A549 (cell line): ENCODE results near the gene INVS. TPM values are rescaled to one million over a fixed set of nuclear protein-coding genes. Genes with fewer than 3 reads are reported as not detected.

Experiments used
- ATAC-seq, 2 experiments: fragments of 200-7000 bp in 1 of 2; fragments of >200 bp in 1 of 2; cut with Nextera tagmentation in 1 of 2; cut with Tn5 transposase in 1 of 2; 3 replicates each; pipeline versions ENCODE4 v1.8.0 to v1.9.1; 2018 to 2020; ENCODE audit warnings: mild to moderate bottlenecking in 1 of 2, moderate library complexity in 1 of 2
- CTCF ChIA-PET: fragments of 300-600 bp; sonication (Branson Sonifier 250); formaldehyde crosslinking; extraction: SDS; loops from one replicate; lab custom pipeline; 2021; ENCODE audit warnings: antibody characterized with exemption, inconsistent platforms; lab: Yijun Ruan, JAX
- POLR2A ChIA-PET: fragments of 350-600 bp; formaldehyde crosslinking; extraction: SDS; loops from one replicate; lab custom pipeline; 2021; ENCODE audit warnings: antibody characterized with exemption, inconsistent platforms; lab: Yijun Ruan, JAX
- DNase-seq, 2 experiments: peaks; one replicate each; pipeline versions ENCODE4 v3.0.0 to v3.0.0-alpha.2; 2011 to 2016; ENCODE audit warnings: low read depth in 1 of 2, low spot score in 1 of 2
- FAIRE-seq: peaks from 2 replicates; lab custom pipeline; 2011; peaks lifted over from hg19 to GRCh38; lab: Jason Lieb, UNC
- H3K27ac ChIP-seq, 2 experiments: fragments of >200 bp; sonication (Bioruptor Twin); formaldehyde crosslinking; 3 replicates each; pipeline ENCODE4 v1.5.1; 2016 to 2017
- H3K4me1 ChIP-seq: fragments of >200 bp; sonication (Bioruptor Twin); formaldehyde crosslinking; 3 replicates; pipeline ENCODE4 v1.6.1; 2016
- H3K4me2 ChIP-seq: fragments of >200 bp; sonication (Bioruptor Twin); formaldehyde crosslinking; 3 replicates; pipeline ENCODE4 v1.6.1; 2016
- H3K4me3 ChIP-seq: fragments of >200 bp; sonication (Bioruptor Twin); formaldehyde crosslinking; 3 replicates; pipeline ENCODE4 v1.5.1; 2016
- H3K9me3 ChIP-seq: fragments of >200 bp; sonication (Bioruptor Twin); formaldehyde crosslinking; 3 replicates; pipeline ENCODE4 v1.6.1; 2016
- ATOH8 ChIP-seq: fragments of 250-450 bp; sonication (Bioruptor Pico); IDR thresholded peaks from 2 replicates; pipeline ENCODE4 v1.5.0; 2020; ENCODE audit warnings: low read depth, mild to moderate bottlenecking, moderate library complexity
- BHLHE40 ChIP-seq: IDR thresholded peaks from 2 replicates; pipeline ENCODE4 v1.6.1; 2012; ENCODE audit warnings: low read depth, low read length, inconsistent platforms
- CBX2 ChIP-seq: fragments of 200-600 bp; sonication (generic); IDR thresholded peaks from 2 replicates; pipeline ENCODE4 v1.6.1; 2016; ENCODE audit warnings: low read depth, mild to moderate bottlenecking, borderline replicate concordance
- CEBPB ChIP-seq, 2 experiments: fragments of >200 bp in 1 of 2; sonication (Bioruptor Twin) in 1 of 2; formaldehyde crosslinking in 1 of 2; IDR thresholded peaks; 2 replicates each; pipeline ENCODE4 v1.6.1; 2012 to 2016
- EHF ChIP-seq: fragments of 250-450 bp; sonication (Bioruptor Pico); IDR thresholded peaks from 2 replicates; pipeline ENCODE4 v1.5.0; 2020; ENCODE audit warnings: mild to moderate bottlenecking
- EHMT2 ChIP-seq: fragments of 200-600 bp; sonication (generic); IDR thresholded peaks from 2 replicates; pipeline ENCODE4 v1.6.1; 2016; ENCODE audit warnings: antibody characterized with exemption, low read depth, mild to moderate bottlenecking, moderate library complexity
- EP300 ChIP-seq, 2 experiments: fragments of >200 bp; sonication (Bioruptor Twin); formaldehyde crosslinking; IDR thresholded peaks; 2 replicates in 1 of 2; 3 replicates in 1 of 2; pipeline ENCODE4 v1.6.1; 2016 to 2017
- FOSB ChIP-seq: fragments of 250-450 bp; sonication (Bioruptor Pico); IDR thresholded peaks from 2 replicates; pipeline ENCODE4 v1.5.0; 2020; ENCODE audit warnings: mild to moderate bottlenecking, moderate library complexity
- GATA3 ChIP-seq: IDR thresholded peaks from 2 replicates; pipeline ENCODE4 v1.6.1; 2012; ENCODE audit warnings: borderline replicate concordance
- HES2 ChIP-seq: fragments of >200 bp; sonication (Bioruptor Twin); formaldehyde crosslinking; IDR thresholded peaks from 2 replicates; pipeline ENCODE4 v1.6.1; 2016
- HEYL ChIP-seq: fragments of 250-450 bp; sonication (Bioruptor Pico); IDR thresholded peaks from 2 replicates; pipeline ENCODE4 v1.8.0; 2021; ENCODE audit warnings: mild to moderate bottlenecking, moderate library complexity
- HOXA7 ChIP-seq: fragments of 250-450 bp; sonication (Bioruptor Pico); IDR thresholded peaks from 2 replicates; pipeline ENCODE4 v1.5.0; 2020; ENCODE audit warnings: mild to moderate bottlenecking, moderate library complexity
- HOXB5 ChIP-seq: fragments of 250-450 bp; sonication (Bioruptor Pico); IDR thresholded peaks from 2 replicates; pipeline ENCODE4 v1.5.0; 2020; ENCODE audit warnings: mild to moderate bottlenecking, moderate library complexity
- JUNB ChIP-seq: fragments of >200 bp; sonication (Bioruptor Twin); formaldehyde crosslinking; IDR thresholded peaks from 2 replicates; pipeline ENCODE4 v1.6.1; 2016
- MAFK ChIP-seq: fragments of 450-650 bp; IDR thresholded peaks from 2 replicates; pipeline ENCODE4 v1.6.1; 2014; ENCODE audit not compliant: partially characterized antibody
- MAZ ChIP-seq: fragments of 150-350 bp; IDR thresholded peaks from 2 replicates; pipeline ENCODE4 v1.6.1; 2014; ENCODE audit warnings: antibody characterized with exemption, low read depth, low read length, borderline replicate concordance
- NFE2L2 ChIP-seq: fragments of 150-350 bp; conservative IDR thresholded peaks from 2 replicates; pipeline ENCODE4 v1.6.1; 2014; ENCODE audit warnings: low read length
- NPAS2 ChIP-seq: fragments of 250-450 bp; sonication (Bioruptor Pico); IDR thresholded peaks from 2 replicates; pipeline ENCODE4 v1.8.0; 2022; ENCODE audit warnings: mild to moderate bottlenecking, moderate library complexity, borderline replicate concordance
- RAD21 ChIP-seq, 2 experiments: fragments of >200 bp in 1 of 2; sonication (Bioruptor Twin) in 1 of 2; formaldehyde crosslinking in 1 of 2; IDR thresholded peaks in 1 of 2; conservative IDR thresholded peaks in 1 of 2; 2 replicates in 1 of 2; 3 replicates in 1 of 2; pipeline ENCODE4 v1.6.1; 2012 to 2018; ENCODE audit warnings: inconsistent platforms in 1 of 2
- RCOR1 ChIP-seq: fragments of 150-350 bp; IDR thresholded peaks from 2 replicates; pipeline ENCODE4 v1.6.1; 2014; ENCODE audit warnings: antibody characterized with exemption, low read length, low read depth
- TFCP2L1 ChIP-seq: fragments of 250-450 bp; sonication (Bioruptor Pico); IDR thresholded peaks from 2 replicates; pipeline ENCODE4 v1.5.0; 2021; ENCODE audit warnings: mild to moderate bottlenecking
- TP53 ChIP-seq: fragments of 250-450 bp; sonication (Bioruptor Pico); IDR thresholded peaks from 2 replicates; pipeline ENCODE4 v1.5.0; 2021; ENCODE audit warnings: mild to moderate bottlenecking, moderate library complexity
- USF2 ChIP-seq: fragments of 450-650 bp; IDR thresholded peaks from 2 replicates; pipeline ENCODE4 v1.6.1; 2014; ENCODE audit warnings: antibody characterized with exemption
- ZNF302 ChIP-seq: fragments of 250-450 bp; sonication (Bioruptor Pico); IDR thresholded peaks from 2 replicates; pipeline ENCODE4 v1.9.0; 2021; ENCODE audit warnings: inconsistent platforms, mild to moderate bottlenecking, moderate library complexity
- WGBS: methylation state at CpG from one replicate; pipeline ENCODE4 v1.1.6; 2017; ENCODE audit errors: missing lambda C conversion rate; 5-methylcytosine and 5-hydroxymethylcytosine counted together
- polyA plus RNA-seq, 4 experiments: library from polyadenylated mRNA; depleted of rRNA in 3 of 4; stranded (reverse); fragments of >200 nt; fragmentation: RNase III in 1 of 4; extraction: RNeasy Plus Mini Kit Qiagen cat#74134 plus additional on column Dnase treatment in 1 of 4; gene quantifications; 2 replicates in 3 of 4; 3 replicates in 1 of 4; pipeline ENCODE4 v1.2.3, GENCODE V29; 2011 to 2017
- TF ChIP-seq, protein P1 (sequence below): IDR thresholded peaks from 2 replicates; pipeline ENCODE4 v1.6.1; 2012
- TF ChIP-seq, protein P2 (sequence below): IDR thresholded peaks from 2 replicates; pipeline ENCODE4 v1.6.1; 2012
- TF ChIP-seq, protein P3 (sequence below): fragments of 150-350 bp; IDR thresholded peaks from 2 replicates; pipeline ENCODE4 v1.6.1; 2014; ENCODE audit warnings: low read depth, mild to moderate bottlenecking, low read length

INVS gene
- polyA plus RNA-seq, 2 of the 4 experiments (the other 2 are of a cell fraction) = 11.9 to 30.6 TPM

- Histone ChIP-seq H3K4me3 (no peak overlapping the region), H3K9me3 (no peaks in the 10 kb centered on the region), H3K27ac (no peak overlapping the region), H3K4me1 (peaks cover 12% of the 10 kb centered on the region; the same call in 2 of the 3 replicates)
- ATAC-seq (no peak), FAIRE-seq (no peak)
- WGBS = 94% methylated on average over 2 of the region's 2 CpGs
- ChIA-PET CTCF (no interaction called here), POLR2A (no interaction called here)
- no peak for TF ChIP-seq RCOR1
- no peak for TF ChIP-seq USF2
- TF ChIP-seq NFE2L2 = no peak
- no peak for TF ChIP-seq EP300 (IDR thresholded peaks at IDR 0.05)
- no peak for TF ChIP-seq JUNB
- no peak for TF ChIP-seq CBX2
- TF ChIP-seq HOXA7 (CRISPR knock-in tag) = no peak
- TF ChIP-seq, protein P1, sequence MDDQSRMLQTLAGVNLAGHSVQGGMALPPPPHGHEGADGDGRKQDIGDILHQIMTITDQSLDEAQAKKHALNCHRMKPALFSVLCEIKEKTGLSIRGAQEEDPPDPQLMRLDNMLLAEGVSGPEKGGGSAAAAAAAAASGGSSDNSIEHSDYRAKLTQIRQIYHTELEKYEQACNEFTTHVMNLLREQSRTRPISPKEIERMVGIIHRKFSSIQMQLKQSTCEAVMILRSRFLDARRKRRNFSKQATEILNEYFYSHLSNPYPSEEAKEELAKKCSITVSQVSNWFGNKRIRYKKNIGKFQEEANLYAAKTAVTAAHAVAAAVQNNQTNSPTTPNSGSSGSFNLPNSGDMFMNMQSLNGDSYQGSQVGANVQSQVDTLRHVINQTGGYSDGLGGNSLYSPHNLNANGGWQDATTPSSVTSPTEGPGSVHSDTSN = no peak
- no peak for TF ChIP-seq BHLHE40
- no peak for TF ChIP-seq NPAS2 (CRISPR knock-in tag)
- no peak for TF ChIP-seq MAZ
- TF ChIP-seq, protein P2, sequence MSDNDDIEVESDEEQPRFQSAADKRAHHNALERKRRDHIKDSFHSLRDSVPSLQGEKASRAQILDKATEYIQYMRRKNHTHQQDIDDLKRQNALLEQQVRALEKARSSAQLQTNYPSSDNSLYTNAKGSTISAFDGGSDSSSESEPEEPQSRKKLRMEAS = no peak
- TF ChIP-seq, all 56 proteins: peak for 0
- H3K4me2 ChIP-seq = no peak overlapping the region
- no peak for DNase-seq
Measured at GRCh38 chr9:100071271-100071670, 27.8 kb upstream of the INVS start.

- H3K4me2 ChIP-seq = no peak overlapping the region
- ChIA-PET POLR2A (no interaction called here), CTCF (no interaction called here)
- 53% methylated on average over 2 of the region's 2 CpGs for WGBS
- H3K4me1 ChIP-seq = peaks cover 12% of the 10 kb centered on the region; the same call in 2 of the 3 replicates
- no peak for FAIRE-seq
- no peak overlapping the region for H3K4me3 ChIP-seq
- H3K9me3 ChIP-seq = no peaks in the 10 kb centered on the region
- no peak overlapping the region for H3K27ac ChIP-seq
- DNase-seq = no peak
- no peak for ATAC-seq
- peak; percentile 34 for TF ChIP-seq MAFK
- TF ChIP-seq EHF = no peak
- TF ChIP-seq, all 56 proteins: peak for 1
Measured at GRCh38 chr9:100072805-100073204, 26.2 kb upstream of the INVS start.

- CTCF ChIA-PET = no interaction called here
- H3K4me3 ChIP-seq = no peak overlapping the region
- 87% methylated on average over 6 of the region's 6 CpGs for WGBS
- H3K4me2 ChIP-seq = no peak overlapping the region
- POLR2A ChIA-PET = no interaction called here
- no peak for FAIRE-seq
- no peak for ATAC-seq
- DNase-seq = no peak
- H3K9me3 ChIP-seq = no peaks in the 10 kb centered on the region
- TF ChIP-seq CEBPB (IDR thresholded peaks at IDR 0.05) (no peak), HEYL (CRISPR knock-in tag) (no peak), MAZ (no peak), HOXB5 (CRISPR knock-in tag) (no peak), TP53 (CRISPR knock-in tag) (no peak), ZNF302 (CRISPR knock-in tag) (no peak), RAD21 (conservative IDR thresholded peaks at IDR 0.05 in 1 of 2, IDR thresholded peaks at IDR 0.05 in 1 of 2) (no peak), HES2 (no peak), GATA3 (no peak), NFE2L2 (no peak), TFCP2L1 (CRISPR knock-in tag) (no peak), FOSB (CRISPR knock-in tag) (no peak), HOXA7 (CRISPR knock-in tag) (no peak), EHMT2 (no peak), NPAS2 (CRISPR knock-in tag) (no peak), ATOH8 (no peak)
- TF ChIP-seq, protein P3, sequence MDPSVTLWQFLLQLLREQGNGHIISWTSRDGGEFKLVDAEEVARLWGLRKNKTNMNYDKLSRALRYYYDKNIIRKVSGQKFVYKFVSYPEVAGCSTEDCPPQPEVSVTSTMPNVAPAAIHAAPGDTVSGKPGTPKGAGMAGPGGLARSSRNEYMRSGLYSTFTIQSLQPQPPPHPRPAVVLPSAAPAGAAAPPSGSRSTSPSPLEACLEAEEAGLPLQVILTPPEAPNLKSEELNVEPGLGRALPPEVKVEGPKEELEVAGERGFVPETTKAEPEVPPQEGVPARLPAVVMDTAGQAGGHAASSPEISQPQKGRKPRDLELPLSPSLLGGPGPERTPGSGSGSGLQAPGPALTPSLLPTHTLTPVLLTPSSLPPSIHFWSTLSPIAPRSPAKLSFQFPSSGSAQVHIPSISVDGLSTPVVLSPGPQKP = no peak
- TF ChIP-seq, protein P2 = no peak
- peaks cover 12% of the 10 kb centered on the region; the same call in 2 of the 3 replicates for H3K4me1 ChIP-seq
- H3K27ac ChIP-seq = no peak overlapping the region
Measured at GRCh38 chr9:100074093-100074492, 24.9 kb upstream of the INVS start.
